Panc1 (cell line): Measurements from ENCODE around the gene NRCAM. TPM values are rescaled to one million over a fixed set of nuclear protein-coding genes. Genes with fewer than 3 reads are reported as not detected.
"Not testable (repeated sequence)": the region's sequence is repeated elsewhere in the genome, so short reads cannot be mapped to it uniquely, and the experiment has no call there.

Source experiments
- ATAC-seq: fragments of 200-7000 bp; cut with Tn5 transposase; 2 replicates; pipeline ENCODE4 v1.9.1; 2020; ENCODE audit warnings: mild to moderate bottlenecking, moderate library complexity
- BruUV-seq: library from RNA; stranded (reverse); fragments of 400-500 nt; replicated peaks from 2 replicates; lab custom pipeline; 2021; lab: Mats Ljungman, UMichigan
- CTCF ChIA-PET: fragments of 300-600 bp; sonication (Branson Sonifier 250); formaldehyde crosslinking; loops from one replicate; lab custom pipeline; 2022; ENCODE audit warnings: antibody characterized with exemption; lab: Charles Lee
- POLR2A ChIA-PET: fragments of 300-600 bp; sonication (Branson Sonifier 250); formaldehyde crosslinking; loops from one replicate; lab custom pipeline; 2022; ENCODE audit warnings: antibody characterized with exemption; lab: Charles Lee
- DNase-seq: peaks from one replicate; pipeline ENCODE4 v3.0.0-alpha.2; 2010; ENCODE audit warnings: low read depth, low spot score
- H3K27ac ChIP-seq: 2 replicates; pipeline ENCODE4 v1.5.1; 2011; ENCODE audit warnings: mild to moderate bottlenecking, low read length, inconsistent platforms
- H3K27me3 ChIP-seq: fragments of 200-500 bp; sonication (Bioruptor generic); 2 replicates; pipeline ENCODE4 v1.6.0; 2014; ENCODE audit warnings: low read length, inconsistent platforms; ENCODE audit not compliant: control insufficient read depth, insufficient read depth
- H3K36me3 ChIP-seq: fragments of 200-500 bp; sonication (Bioruptor generic); 2 replicates; pipeline ENCODE4 v1.5.1; 2014; ENCODE audit warnings: inconsistent platforms, mild to moderate bottlenecking, low read length, moderate library complexity; ENCODE audit not compliant: control insufficient read depth, insufficient read depth
- H3K4me1 ChIP-seq: 2 replicates; pipeline ENCODE4 v1.5.1; 2011; ENCODE audit warnings: inconsistent platforms, mild to moderate bottlenecking, low read length, moderate library complexity; ENCODE audit not compliant: control insufficient read depth, insufficient read depth
- H3K4me3 ChIP-seq, 2 experiments: 2 replicates each; pipeline ENCODE4 v1.5.1; 2011 to 2012; ENCODE audit warnings: low read depth in 2 of 2, low read length in 2 of 2, mild to moderate bottlenecking in 2 of 2, inconsistent platforms in 1 of 2, moderate library complexity in 1 of 2
- H3K9me3 ChIP-seq: fragments of 200-500 bp; sonication (Bioruptor generic); 2 replicates; pipeline ENCODE4 v1.5.1; 2014; ENCODE audit warnings: low read depth, mild to moderate bottlenecking, inconsistent platforms, low read length, moderate library complexity; ENCODE audit not compliant: control insufficient read depth, insufficient read depth
- CTCF ChIP-seq: fragments of 450-650 bp; IDR thresholded peaks from 2 replicates; pipeline ENCODE4 v1.5.1; 2017; ENCODE audit warnings: mild to moderate bottlenecking
- POLR2AphosphoS5 ChIP-seq: IDR thresholded peaks from 2 replicates; pipeline ENCODE4 v1.6.1; 2012; ENCODE audit warnings: mild to moderate bottlenecking, low read depth, low read length, moderate library complexity
- REST ChIP-seq, 2 experiments: IDR thresholded peaks; 2 replicates each; pipeline ENCODE4 v1.6.1; 2011 to 2012; ENCODE audit warnings: low read depth in 2 of 2, control low read depth in 1 of 2, low read length in 1 of 2, mild to moderate bottlenecking in 1 of 2, moderate library complexity in 1 of 2; ENCODE audit not compliant: insufficient read depth in 1 of 2
- SIN3A ChIP-seq: IDR thresholded peaks from 2 replicates; pipeline ENCODE4 v1.6.1; 2012; ENCODE audit warnings: low read depth, mild to moderate bottlenecking, low read length, moderate library complexity, borderline replicate concordance; ENCODE audit not compliant: insufficient read depth
- TCF7L2 ChIP-seq: IDR thresholded peaks from 2 replicates; pipeline ENCODE4 v1.6.1; 2011; ENCODE audit warnings: mild to moderate bottlenecking, low read depth, low read length, inconsistent platforms
- in situ Hi-C: cut with HindIII; loops from 2 replicates; pipeline ENCODE4 v1.10.0; 2016; ENCODE audit warnings: low sequenced_read_pairs, low pct_unique_long_range_greater_than_20kb
- intact Hi-C: fragments of 100-400 bp; cut with micrococcal nuclease; formaldehyde crosslinking; loops from one replicate; pipeline ENCODE4 v1.10.0; 2022; ENCODE audit not compliant: unreplicated experiment
- total RNA-seq: library from RNA; stranded (reverse); gene quantifications from one replicate; pipeline ENCODE4 v1.2.1, GENCODE V29; 2021; ENCODE audit not compliant: unreplicated experiment

Gene NRCAM
- total RNA-seq, 1 experiment from 2014 or later, result 0.21 TPM

GRCh38 chr7:108278281-108278680 is 178.0 kb downstream of the NRCAM start:
- BruUV-seq, result no TSS peak
- ATAC-seq (no peak), DNase-seq (no peak)
- Histone ChIP-seq H3K9me3 (no peaks in the 10 kb centered on the region), H3K4me1 (no peaks in the 10 kb centered on the region), H3K27me3 (no peaks in the 10 kb centered on the region), H3K27ac (no peak overlapping the region), H3K4me3 (no peak overlapping the region), H3K36me3 (no peaks in the 10 kb centered on the region)
- in situ Hi-C loops, result no loop called here
- ChIA-PET CTCF (no interaction called here), POLR2A (no interaction called here)
- intact Hi-C loops, result no loop called here
- TF ChIP-seq CTCF (no peak), POLR2AphosphoS5 (no peak), REST (IDR thresholded peaks at IDR 0.05; ENCODE audit: insufficient read depth in 1 of 2, low read depth in 2 of 2, low read length in 1 of 2) (no peak), TCF7L2 (no peak), SIN3A (no peak)

GRCh38 chr7:108274447-108274846 is 181.8 kb downstream of the NRCAM start:
- DNase-seq, ATAC-seq, H3K4me1 ChIP-seq, CTCF ChIA-PET, H3K27me3 ChIP-seq, H3K27ac ChIP-seq, BruUV-seq, H3K4me3 ChIP-seq, H3K36me3 ChIP-seq, H3K9me3 ChIP-seq, POLR2A ChIA-PET, in situ Hi-C loops, intact Hi-C loops: not testable (repeated sequence)

GRCh38 chr7:108272891-108273290 is 183.3 kb downstream of the NRCAM start:
- intact Hi-C loops, ATAC-seq, in situ Hi-C loops, DNase-seq, H3K27me3 ChIP-seq, H3K4me1 ChIP-seq, POLR2A ChIA-PET, H3K27ac ChIP-seq, H3K9me3 ChIP-seq, H3K4me3 ChIP-seq, CTCF ChIA-PET, BruUV-seq, H3K36me3 ChIP-seq: not testable (repeated sequence)
